IMR-90 (cell line): ENCODE measurements around the gene GPR89B.
"Not testable (repeated sequence)": the region's sequence is repeated elsewhere in the genome, so short reads cannot be mapped to it uniquely, and the experiment has no call there.

Experiments used
- CEBPB ChIP-seq: IDR thresholded peaks from 2 replicates; pipeline ENCODE4 v1.6.1; 2012; ENCODE audit warnings: low read depth, low read length, improper control_type of control experiment
- CTCF ChIP-seq: conservative IDR thresholded peaks from 2 replicates; pipeline ENCODE4 v1.5.1; 2012; ENCODE audit warnings: mild to moderate bottlenecking, low read depth, low read length, improper control_type of control experiment
- POLR2A ChIP-seq: IDR thresholded peaks from 2 replicates; pipeline ENCODE4 v1.6.1; 2012; ENCODE audit warnings: mild to moderate bottlenecking, low read depth, low read length
- TF ChIP-seq, protein P1 (sequence below): fragments of 150-350 bp; IDR thresholded peaks from 2 replicates; pipeline ENCODE4 v1.6.1; 2016; ENCODE audit warnings: low read depth, mild to moderate bottlenecking, low read length, moderate library complexity, borderline replicate concordance

GRCh38 chr1:147964575-147964974 is 36.4 kb downstream of the GPR89B start:
- not testable (repeated sequence) for TF ChIP-seq CEBPB, POLR2A, CTCF
- TF ChIP-seq, protein P1, sequence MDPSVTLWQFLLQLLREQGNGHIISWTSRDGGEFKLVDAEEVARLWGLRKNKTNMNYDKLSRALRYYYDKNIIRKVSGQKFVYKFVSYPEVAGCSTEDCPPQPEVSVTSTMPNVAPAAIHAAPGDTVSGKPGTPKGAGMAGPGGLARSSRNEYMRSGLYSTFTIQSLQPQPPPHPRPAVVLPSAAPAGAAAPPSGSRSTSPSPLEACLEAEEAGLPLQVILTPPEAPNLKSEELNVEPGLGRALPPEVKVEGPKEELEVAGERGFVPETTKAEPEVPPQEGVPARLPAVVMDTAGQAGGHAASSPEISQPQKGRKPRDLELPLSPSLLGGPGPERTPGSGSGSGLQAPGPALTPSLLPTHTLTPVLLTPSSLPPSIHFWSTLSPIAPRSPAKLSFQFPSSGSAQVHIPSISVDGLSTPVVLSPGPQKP = not testable (repeated sequence)
